Peyer's patch (tissue), 4 donors: ENCODE measurements around the gene SLC24A4.

Experiments
- CTCF ChIP-seq, 6 experiments: fragments of 450-650 bp in 4 of 6; fragments of 200-600 bp in 2 of 6; sonication (generic) in 1 of 6; IDR thresholded peaks; one replicate each; pipeline ENCODE4 v1.5.1; 2017 to 2019; ENCODE audit warnings: antibody characterized with exemption in 6 of 6, mild to moderate bottlenecking in 3 of 6, moderate library complexity in 1 of 6
- POLR2A ChIP-seq, 2 donors: fragments of 450-650 bp; IDR thresholded peaks; one replicate each; pipeline ENCODE4 v1.5.1; 2017; ENCODE audit warnings: antibody characterized with exemption in 2 of 2, mild to moderate bottlenecking in 2 of 2, moderate library complexity in 2 of 2

GRCh38 chr14:92404421-92404820, 81.5 kb downstream of the SLC24A4 start:
- TF ChIP-seq CTCF (IDR thresholded peaks at IDR 0.05) (no peak), POLR2A (IDR thresholded peaks at IDR 0.05) (no peak)
